Measurements from ENCODE around the gene UTP11.

DNA sequence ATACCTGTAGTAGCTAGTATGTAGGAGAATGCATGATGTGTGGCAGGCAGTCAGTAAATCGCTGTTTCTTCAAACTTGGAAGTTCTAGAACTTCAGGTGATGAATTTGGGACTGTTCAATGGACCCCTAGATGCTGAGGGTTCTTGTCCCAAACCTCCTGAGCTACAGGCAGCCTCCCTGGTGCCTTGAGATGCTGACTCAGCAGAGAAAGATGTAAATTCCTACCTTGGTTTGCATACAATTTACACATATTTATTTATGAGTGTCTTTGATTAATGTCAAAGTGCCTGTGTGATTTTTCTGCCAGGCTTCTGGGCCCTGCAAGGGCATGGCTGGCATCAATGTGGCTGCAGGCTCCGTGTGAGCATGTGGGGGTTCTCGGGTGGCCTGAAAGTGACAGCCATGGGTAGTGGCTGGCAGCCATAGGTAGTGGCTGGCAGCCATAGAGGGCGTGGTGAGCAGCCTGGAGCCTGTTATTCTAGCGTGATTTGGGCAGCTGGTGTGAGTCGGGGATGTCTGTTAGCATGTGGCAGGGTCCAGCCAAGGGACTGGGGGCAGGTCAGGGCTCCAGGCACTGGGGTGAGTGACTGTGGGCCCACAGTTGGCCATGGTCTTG lies 47.2 kb downstream of the UTP11 start:
- TF ChIP-seq CTCF (conservative IDR thresholded peaks at IDR 0.05) (no peak), ZFX (IDR thresholded peaks at IDR 0.05) (no peak)
